HG02938 (cell line): Measurements from ENCODE around the gene PCYT2.

ENCODE experiments used
- ATAC-seq: cut with Tn5 transposase; IDR thresholded peaks from one replicate; pipeline ENCODE4 v1.9.1; 2021; ENCODE audit warnings: mild to moderate bottlenecking, moderate library complexity; ENCODE audit not compliant: unreplicated experiment

The PCYT2 gene

DNA sequence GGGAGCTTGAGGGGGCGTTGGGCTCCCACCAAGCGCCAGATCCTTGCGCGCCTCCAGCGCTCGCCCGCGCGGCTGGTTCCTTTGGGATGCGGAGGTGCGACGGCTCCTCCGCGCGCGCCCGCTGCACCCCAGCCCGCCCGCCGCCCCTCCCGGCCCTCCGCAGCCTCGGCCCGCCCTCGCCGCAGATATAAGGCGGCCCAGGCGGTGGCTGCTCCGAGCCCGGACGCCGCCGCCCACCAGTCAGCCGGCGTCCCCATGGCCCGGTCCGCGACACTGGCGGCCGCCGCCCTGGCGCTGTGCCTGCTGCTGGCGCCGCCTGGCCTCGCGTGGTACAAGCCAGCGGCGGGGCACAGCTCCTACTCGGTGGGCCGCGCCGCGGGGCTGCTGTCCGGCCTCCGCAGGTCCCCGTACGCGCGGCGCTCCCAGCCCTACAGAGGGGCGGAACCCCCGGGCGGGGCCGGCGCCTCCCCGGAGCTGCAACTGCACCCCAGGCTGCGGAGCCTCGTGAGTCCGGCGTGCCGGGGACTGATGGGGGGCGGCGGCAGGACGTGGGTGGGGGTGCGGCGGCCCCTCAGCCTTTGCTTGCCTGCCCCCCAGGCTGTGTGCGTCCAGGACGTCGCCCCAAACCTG, 9.1 kb downstream of the PCYT2 start, which contains the start of gene NPB:
NPB (plus strand) TSS at position 216 of the 630 bp plus-strand sequence; CDS start at position 256, 40 bp downstream.
- ATAC-seq: no peak

GRCh38 chr17:81901167-81902022, 9.8 kb downstream of the PCYT2 start:
- no peak for ATAC-seq

DNA sequence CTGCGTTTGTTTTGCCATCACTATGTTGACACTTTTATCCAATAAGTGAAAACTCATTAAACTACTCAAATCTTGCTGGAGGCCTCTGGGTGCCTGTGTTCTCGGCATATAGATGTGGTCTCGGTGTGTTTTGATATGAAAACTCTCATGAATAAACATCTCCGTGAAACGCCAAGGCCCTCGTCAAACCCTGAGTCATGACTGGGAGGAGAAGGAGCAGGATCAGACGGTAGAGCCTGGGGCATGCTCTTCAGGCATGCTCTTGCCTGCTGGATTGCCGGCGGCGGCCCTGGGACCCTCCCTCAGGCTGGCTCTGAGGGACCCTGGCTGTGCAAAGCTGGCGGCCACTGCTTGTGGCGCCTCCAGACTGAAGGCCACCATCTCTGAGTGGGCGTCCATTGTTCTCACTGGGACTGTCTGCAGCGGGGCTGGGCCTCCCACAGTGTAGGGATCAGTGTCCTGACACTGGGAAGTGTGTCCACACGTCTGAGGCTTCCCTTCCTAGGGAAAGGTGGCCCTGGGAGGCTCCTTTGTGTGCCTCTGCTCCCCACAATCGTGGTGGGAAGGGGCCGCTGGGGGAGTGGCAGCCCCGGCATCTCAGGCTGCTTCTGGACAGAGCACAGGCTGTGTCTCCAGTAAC, 10.9 kb downstream of the PCYT2 start:
- ATAC-seq: no peak

DNA sequence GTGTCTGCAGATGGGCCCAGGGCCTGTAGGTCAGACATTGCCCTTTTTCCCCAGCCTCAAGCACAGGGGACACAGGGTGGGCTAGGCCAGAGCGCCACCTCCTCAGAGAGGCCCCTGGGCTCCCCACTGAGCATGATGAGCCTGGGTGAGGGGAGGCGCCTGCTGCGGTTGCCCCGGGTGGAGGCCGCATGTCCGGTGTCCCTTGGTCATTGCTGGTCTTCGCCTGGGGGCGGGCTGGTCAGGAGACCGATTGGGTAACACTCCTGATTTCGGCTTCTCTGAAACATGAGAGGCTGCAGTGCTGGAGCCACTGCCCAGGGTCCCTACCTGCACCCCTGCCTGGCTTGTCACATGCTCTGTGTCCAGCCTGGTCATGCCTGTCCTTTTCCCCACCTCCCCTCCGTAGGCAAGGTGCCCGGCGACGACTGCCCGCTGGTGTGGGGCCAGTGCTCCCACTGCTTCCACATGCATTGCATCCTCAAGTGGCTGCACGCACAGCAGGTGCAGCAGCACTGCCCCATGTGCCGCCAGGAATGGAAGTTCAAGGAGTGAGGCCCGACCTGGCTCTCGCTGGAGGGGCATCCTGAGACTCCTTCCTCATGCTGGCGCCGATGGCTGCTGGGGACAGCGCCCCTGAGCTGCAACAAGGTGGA, 11.6 kb downstream of the PCYT2 start:
- no peak for ATAC-seq

GRCh38 chr17:81898885-81899284, 12.3 kb downstream of the PCYT2 start:
- ATAC-seq: no peak

DNA sequence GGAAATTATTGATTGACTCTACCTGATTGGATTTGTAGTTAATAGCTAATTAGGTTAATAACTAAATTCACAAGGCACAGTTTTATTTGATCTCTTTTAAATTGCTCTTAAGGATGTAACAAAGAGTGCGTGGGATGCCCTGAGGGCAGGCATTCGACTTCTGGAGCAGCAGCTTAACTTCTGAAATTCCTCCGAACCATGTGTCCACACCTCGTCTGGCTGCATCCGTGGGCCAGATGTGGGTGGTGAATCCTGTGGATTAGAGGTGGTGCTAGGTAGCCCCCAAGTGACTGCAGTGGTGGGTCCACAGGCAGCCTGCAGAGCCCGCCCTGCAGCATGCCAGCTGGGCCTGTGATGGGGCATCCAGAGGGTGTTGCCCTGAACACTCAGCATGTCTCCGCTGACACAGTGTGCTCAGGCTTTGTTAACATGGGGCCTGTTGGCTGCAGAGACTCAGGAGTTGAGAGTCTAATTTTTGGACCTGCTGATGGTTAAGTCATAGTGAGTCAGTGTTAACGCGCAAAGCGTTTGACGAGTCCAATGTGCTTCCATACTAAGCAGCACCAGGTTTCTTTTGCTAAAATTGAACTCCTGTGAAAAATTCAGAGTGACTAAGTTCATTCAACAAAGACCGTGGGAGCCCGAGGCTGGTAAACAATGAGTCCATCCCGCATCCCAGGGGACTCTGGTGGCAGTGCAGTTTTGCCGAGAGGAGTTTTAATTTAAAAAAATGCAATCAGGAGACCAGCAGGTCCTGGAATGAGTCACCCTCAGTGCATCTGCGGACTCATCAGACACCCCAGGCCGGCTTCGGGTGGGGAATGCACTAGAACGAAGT, 13.0 kb downstream of the PCYT2 start:
- no peak for ATAC-seq

DNA sequence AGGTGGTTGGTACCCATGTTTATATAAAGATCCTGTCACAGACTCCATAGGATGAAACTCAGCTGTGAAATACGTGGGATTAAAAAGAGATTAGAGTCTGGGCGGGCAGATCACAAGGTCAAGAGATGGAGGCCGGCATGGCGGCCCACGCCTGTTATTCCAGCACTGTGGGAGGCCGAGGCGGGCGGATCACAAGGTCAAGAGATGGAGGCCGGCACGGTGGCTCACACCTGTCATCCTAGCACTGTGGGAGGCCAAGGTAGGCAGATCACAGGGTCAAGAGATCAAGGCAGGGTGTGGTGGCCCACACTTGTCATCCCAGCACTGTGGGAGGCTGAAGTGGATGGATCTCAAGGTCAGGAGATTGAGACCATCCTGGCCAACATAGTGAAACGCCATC, 15.8 kb downstream of the PCYT2 start:
- ATAC-seq: no peak

- no peak for ATAC-seq
Measured at GRCh38 chr17:81891303-81891552, 20.0 kb downstream of the PCYT2 start.

GRCh38 chr17:81890447-81891302, 20.5 kb downstream of the PCYT2 start:
- ATAC-seq: no peak

DNA sequence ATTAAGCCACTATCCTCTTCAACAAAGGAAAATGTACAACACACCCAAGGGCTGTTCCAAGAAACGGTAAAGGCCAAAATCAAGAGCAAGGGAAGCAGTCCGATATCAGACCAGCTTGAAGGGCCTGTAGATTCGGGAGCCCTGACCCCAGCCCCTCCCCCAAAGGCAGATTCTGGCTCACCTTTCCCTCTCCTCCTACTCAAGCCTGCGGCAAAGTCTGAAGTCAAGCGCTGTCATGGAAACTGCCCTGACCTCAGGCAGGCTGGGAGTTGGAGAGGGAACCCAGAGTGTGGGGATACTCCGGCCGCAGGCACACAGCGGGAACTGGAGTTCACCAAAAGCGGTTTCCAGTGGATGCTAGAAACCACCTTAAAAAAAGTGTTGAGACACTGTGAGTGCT, 21.6 kb downstream of the PCYT2 start:
- ATAC-seq: no peak

- ATAC-seq: no peak
Measured at GRCh38 chr17:81888988-81889595, 22.1 kb downstream of the PCYT2 start.

DNA sequence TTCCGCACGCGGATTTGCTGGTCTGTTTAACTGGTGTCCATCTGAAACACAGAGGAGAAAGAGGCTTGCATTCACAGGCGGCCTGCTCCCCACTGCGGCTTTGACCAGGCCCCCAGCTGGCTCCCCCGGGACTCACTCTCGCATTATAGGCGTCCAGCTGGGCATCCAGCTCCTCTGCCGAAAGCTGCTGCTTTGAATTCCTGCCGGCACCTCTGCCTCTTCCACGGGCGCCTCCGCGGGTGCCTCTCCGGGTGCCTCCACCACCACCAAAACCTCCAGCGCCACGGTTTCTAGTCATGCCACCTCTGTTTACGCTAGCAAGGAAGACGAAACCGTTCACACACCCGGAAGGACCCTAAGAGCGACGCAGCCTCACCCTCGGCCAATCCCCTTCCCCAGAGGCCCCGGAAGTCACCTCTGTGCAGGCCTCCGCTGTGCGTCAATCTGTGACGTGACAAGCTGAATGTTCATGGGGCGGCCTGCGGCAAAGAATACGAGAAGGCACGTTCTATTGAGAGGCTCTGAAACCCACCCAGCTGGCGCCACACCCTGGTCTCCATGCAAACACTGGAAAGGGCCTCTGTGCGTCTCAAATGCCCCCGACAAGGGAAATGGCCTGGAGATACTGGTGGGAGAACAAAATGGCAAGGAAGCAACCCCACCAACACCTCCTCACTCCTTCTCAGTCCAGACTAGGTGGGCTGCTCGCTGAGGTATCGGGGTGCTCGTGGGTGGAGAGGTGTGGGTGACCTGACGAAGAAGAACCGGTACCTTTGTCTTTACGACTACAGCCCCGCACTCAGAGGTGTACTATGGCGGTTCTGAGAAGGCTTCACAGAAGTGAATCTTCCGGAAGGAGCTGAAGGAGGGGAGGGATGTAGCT, 22.9 kb downstream of the PCYT2 start:
- no peak for ATAC-seq

GRCh38 chr17:81885869-81886548, 25.2 kb downstream of the PCYT2 start:
- ATAC-seq: no peak

- ATAC-seq: no peak
Measured at GRCh38 chr17:81885454-81885853, 25.7 kb downstream of the PCYT2 start.

DNA sequence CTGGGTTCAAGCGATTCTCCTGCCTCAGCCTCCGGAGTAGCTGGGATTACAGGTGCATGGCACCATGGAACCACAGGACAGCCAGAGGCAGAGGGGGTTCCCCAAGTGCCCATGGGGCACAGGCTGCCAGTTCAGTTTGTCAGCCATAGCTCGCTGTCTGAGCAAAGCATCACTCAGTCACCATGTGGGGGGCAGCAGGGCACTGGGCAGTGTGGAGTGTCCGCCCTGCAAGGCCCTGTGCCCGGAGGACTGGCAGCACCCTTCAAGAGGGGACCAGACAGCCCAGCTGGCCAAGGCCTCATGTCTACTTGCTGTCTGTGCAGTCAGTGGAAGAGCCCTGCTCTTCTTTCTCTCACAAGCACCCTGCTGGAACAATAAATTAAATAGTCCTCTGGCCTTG, 26.2 kb downstream of the PCYT2 start:
- ATAC-seq: no peak

- no peak for ATAC-seq
Measured at GRCh38 chr17:81884520-81884919, 26.7 kb downstream of the PCYT2 start.

- ATAC-seq: no peak
Measured at GRCh38 chr17:81879121-81879520, 32.1 kb downstream of the PCYT2 start.

GRCh38 chr17:81878294-81878693, 32.9 kb downstream of the PCYT2 start:
- ATAC-seq: no peak
